Gastrocnemius medialis (tissue), 4 donors: ENCODE results near the gene ATP1A2. TPM values are rescaled to one million over a fixed set of nuclear protein-coding genes. Genes with fewer than 3 reads are reported as not detected.
A peak's percentile ranks its signal among the peaks of the same experiment; 100 is the strongest.

Experiments
- ATAC-seq, 2 donors: fragments of 150-250 bp; one replicate each; pipeline ENCODE4 v1.9.1; 2016
- DNase-seq, 2 donors: peaks; one replicate each; pipeline ENCODE4 v3.0.0-alpha.2; 2019
- H3K27ac ChIP-seq, 4 donors: fragments of 200-600 bp; sonication (generic); 1 replicate in 1 of 4; 2 replicates in 3 of 4; pipeline ENCODE4 v1.5.1; 2016 to 2018; ENCODE audit warnings: mild to moderate bottlenecking in 2 of 4, moderate library complexity in 1 of 4
- H3K27me3 ChIP-seq, 3 donors: fragments of 200-600 bp; sonication (generic) in 2 of 3; 1 replicate in 1 of 3; 2 replicates in 2 of 3; pipeline versions ENCODE4 v1.5.1 to v1.6.0; 2016 to 2019; ENCODE audit warnings: mild to moderate bottlenecking in 1 of 3, moderate library complexity in 1 of 3
- H3K36me3 ChIP-seq, 2 donors: fragments of 200-600 bp; sonication (generic) in 1 of 2; one replicate each; pipeline ENCODE4 v1.5.1; 2017 to 2018
- H3K4me1 ChIP-seq, 2 donors: fragments of 200-600 bp; sonication (generic) in 1 of 2; one replicate each; pipeline ENCODE4 v1.5.1; 2016 to 2017; ENCODE audit warnings: mild to moderate bottlenecking in 2 of 2
- H3K4me3 ChIP-seq, 4 donors: fragments of 200-600 bp; sonication (generic) in 3 of 4; 1 replicate in 1 of 4; 2 replicates in 3 of 4; pipeline ENCODE4 v1.5.1; 2016 to 2019; ENCODE audit warnings: mild to moderate bottlenecking in 2 of 4
- H3K9me3 ChIP-seq, 3 donors: fragments of 200-600 bp; sonication (generic) in 2 of 3; 1 replicate in 1 of 3; 2 replicates in 2 of 3; pipeline ENCODE4 v1.5.1; 2016 to 2019
- POLR2A ChIP-seq, 2 donors: fragments of 450-650 bp; IDR thresholded peaks; one replicate each; pipeline ENCODE4 v1.6.1; 2017; ENCODE audit warnings: antibody characterized with exemption in 2 of 2, mild to moderate bottlenecking in 2 of 2, moderate library complexity in 2 of 2
- in situ Hi-C, 4 donors: fragments of 200-750 bp; cut with MboI; loops; one replicate each; pipeline versions ENCODE4 v1.15.0 to v1.8.0; 2017; ENCODE audit warnings: low sequenced_read_pairs in 4 of 4
- intact Hi-C: fragments of 100-400 bp; cut with DNase I; formaldehyde crosslinking; loops from one replicate; pipeline ENCODE4 v1.15.1; 2023; ENCODE audit warnings: low total_unique reads
- total RNA-seq, 4 donors: library from RNA; depleted of rRNA; stranded (reverse); fragments of >200 nt; gene quantifications; one replicate each; pipeline versions ENCODE4 v1.1.0 to v1.2.3, GENCODE V29; 2016
- TF ChIP-seq, protein P1 (sequence below), 5 experiments: fragments of 450-650 bp in 3 of 5; fragments of 200-600 bp in 2 of 5; sonication (generic) in 2 of 5; IDR thresholded peaks in 4 of 5; conservative IDR thresholded peaks in 1 of 5; 1 replicate in 4 of 5; 2 replicates in 1 of 5; pipeline ENCODE4 v1.5.1; 2016 to 2019; ENCODE audit warnings: antibody characterized with exemption in 5 of 5, mild to moderate bottlenecking in 3 of 5, moderate library complexity in 3 of 5

Gene ATP1A2
- total RNA-seq, 4 donors from 2014 or later: 281 to 710 (median 413) TPM

DNA sequence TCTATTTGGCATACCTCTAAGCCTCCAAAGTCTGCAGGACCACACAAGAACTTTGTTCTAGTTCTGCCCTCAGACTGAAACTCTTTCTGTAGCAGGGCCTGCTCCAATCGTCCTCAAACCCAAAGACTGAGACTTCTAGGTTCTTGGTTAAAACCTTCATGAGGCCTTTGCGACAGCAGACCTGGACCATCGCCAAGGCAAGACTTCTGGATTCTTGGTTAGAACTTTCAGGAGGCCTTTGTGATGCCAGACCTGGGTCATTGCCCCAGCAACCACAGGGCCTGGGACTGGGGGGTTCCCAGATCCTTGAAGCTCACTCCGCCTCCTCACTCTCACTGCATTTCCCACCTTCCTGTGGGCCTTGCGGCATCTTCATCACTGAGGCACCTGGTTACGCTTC is 35.7 kb downstream of the ATP1A2 start, which contains the start of gene ATP1A4:
TSS of gene ATP1A4 (plus strand) at position 301 of the 400 bp plus-strand sequence. CDS start 438 bp downstream, outside the sequence.
- in situ Hi-C loops (no loop called here), intact Hi-C loops (no loop called here)
- no peak for TF ChIP-seq POLR2A (IDR thresholded peaks at IDR 0.05)
- TF ChIP-seq, protein P1, sequence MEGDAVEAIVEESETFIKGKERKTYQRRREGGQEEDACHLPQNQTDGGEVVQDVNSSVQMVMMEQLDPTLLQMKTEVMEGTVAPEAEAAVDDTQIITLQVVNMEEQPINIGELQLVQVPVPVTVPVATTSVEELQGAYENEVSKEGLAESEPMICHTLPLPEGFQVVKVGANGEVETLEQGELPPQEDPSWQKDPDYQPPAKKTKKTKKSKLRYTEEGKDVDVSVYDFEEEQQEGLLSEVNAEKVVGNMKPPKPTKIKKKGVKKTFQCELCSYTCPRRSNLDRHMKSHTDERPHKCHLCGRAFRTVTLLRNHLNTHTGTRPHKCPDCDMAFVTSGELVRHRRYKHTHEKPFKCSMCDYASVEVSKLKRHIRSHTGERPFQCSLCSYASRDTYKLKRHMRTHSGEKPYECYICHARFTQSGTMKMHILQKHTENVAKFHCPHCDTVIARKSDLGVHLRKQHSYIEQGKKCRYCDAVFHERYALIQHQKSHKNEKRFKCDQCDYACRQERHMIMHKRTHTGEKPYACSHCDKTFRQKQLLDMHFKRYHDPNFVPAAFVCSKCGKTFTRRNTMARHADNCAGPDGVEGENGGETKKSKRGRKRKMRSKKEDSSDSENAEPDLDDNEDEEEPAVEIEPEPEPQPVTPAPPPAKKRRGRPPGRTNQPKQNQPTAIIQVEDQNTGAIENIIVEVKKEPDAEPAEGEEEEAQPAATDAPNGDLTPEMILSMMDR (IDR thresholded peaks at IDR 0.05 in 4 of 5, conservative IDR thresholded peaks at IDR 0.05 in 1 of 5): no peak
- H3K9me3 ChIP-seq: no peaks in the 10 kb centered on the region
- no peak for ATAC-seq
- no peak within 1 kb of the TSS for H3K27ac ChIP-seq
- no peak within 1 kb of the TSS for H3K4me3 ChIP-seq
- H3K4me1 ChIP-seq: peaks cover 0 to 8% of the 10 kb centered on the region in 2 donors
- no peaks in the 10 kb centered on the region for H3K27me3 ChIP-seq
- no peaks in the 10 kb centered on the region for H3K36me3 ChIP-seq
- DNase-seq: peak in 1 of 2 donors; percentile 43

DNA sequence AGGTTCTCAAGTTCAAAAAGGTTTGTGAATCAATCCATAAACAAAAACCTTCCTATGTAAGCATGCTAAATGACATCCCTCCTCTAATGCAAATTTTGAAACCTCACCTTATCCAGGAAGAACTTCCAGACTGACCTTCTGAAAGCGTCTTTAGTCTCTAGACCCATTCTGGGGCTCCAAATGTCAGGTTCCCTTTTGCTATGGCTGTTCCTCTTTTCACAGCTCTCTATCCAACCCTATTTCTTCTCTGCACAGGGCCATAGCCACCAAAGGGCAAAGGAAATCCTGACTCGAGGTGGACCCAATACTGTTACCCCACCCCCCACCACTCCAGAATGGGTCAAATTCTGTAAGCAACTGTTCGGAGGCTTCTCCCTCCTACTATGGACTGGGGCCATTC is 39.2 kb downstream of the ATP1A2 start:
- in situ Hi-C loops: no loop called here
- Histone ChIP-seq H3K4me1 (no peaks in the 10 kb centered on the region), H3K27me3 (no peaks in the 10 kb centered on the region), H3K36me3 (no peaks in the 10 kb centered on the region), H3K27ac (no peak overlapping the region), H3K4me3 (no peak overlapping the region), H3K9me3 (no peaks in the 10 kb centered on the region)
- TF ChIP-seq POLR2A (IDR thresholded peaks at IDR 0.05): no peak
- TF ChIP-seq, protein P1 (IDR thresholded peaks at IDR 0.05 in 4 of 5, conservative IDR thresholded peaks at IDR 0.05 in 1 of 5): no peak
- intact Hi-C loops: no loop called here
- DNase-seq (no peak), ATAC-seq (no peak)

DNA sequence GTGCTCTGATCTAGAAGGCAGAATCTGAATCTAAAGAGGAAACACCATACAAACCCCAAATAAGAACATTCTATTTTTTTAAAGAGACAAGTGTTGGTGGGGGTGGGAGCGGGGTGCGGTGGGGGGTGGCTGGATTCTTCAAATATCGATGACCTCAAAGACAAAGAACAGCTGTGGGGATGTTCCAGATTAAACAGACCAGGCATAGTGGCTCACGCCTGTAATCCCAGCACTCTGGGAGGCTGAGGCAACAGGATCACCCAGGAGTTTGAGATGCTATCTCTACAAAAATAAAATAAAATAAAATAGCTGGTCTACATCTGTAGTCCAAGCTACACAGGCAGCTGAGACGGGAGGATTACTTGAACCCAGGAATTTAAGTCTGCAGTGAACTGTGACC is 40.8 kb downstream of the ATP1A2 start:
- in situ Hi-C loops: no loop called here
- TF ChIP-seq POLR2A (IDR thresholded peaks at IDR 0.05): no peak
- TF ChIP-seq, protein P1 (IDR thresholded peaks at IDR 0.05 in 4 of 5, conservative IDR thresholded peaks at IDR 0.05 in 1 of 5): no peak
- DNase-seq: no peak
- Histone ChIP-seq H3K27ac (no peak overlapping the region), H3K36me3 (no peaks in the 10 kb centered on the region), H3K4me1 (no peaks in the 10 kb centered on the region), H3K4me3 (no peak overlapping the region), H3K27me3 (no peaks in the 10 kb centered on the region), H3K9me3 (no peaks in the 10 kb centered on the region)
- no peak for ATAC-seq
- intact Hi-C loops: no loop called here

DNA sequence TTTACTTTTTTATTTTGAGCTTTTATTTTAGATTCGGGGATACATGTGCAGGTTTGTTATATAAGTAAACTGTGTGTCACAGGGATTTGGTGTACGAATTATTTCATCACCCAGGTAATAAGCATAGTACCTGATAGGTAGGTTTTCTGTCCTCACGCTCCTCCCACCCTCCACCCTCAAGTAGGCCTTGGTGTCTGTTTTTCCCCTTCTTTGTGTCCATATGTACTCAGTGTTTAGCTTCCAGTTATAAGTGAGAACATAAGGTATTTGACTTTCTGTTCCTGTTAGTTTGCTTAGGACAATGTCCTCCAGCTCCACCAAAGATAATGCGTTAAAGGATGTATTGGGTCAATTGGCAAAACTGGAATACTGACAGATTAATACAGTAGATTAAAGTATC is 41.6 kb downstream of the ATP1A2 start:
- Histone ChIP-seq H3K4me1 (no peaks in the 10 kb centered on the region), H3K9me3 (no peaks in the 10 kb centered on the region), H3K4me3 (no peak overlapping the region), H3K27me3 (no peaks in the 10 kb centered on the region), H3K27ac (no peak overlapping the region), H3K36me3 (no peaks in the 10 kb centered on the region)
- DNase-seq (no peak), ATAC-seq (no peak)
- in situ Hi-C loops: no loop called here
- no peak for TF ChIP-seq POLR2A (IDR thresholded peaks at IDR 0.05)
- TF ChIP-seq, protein P1 (IDR thresholded peaks at IDR 0.05 in 4 of 5, conservative IDR thresholded peaks at IDR 0.05 in 1 of 5): no peak
- intact Hi-C loops: no loop called here

DNA sequence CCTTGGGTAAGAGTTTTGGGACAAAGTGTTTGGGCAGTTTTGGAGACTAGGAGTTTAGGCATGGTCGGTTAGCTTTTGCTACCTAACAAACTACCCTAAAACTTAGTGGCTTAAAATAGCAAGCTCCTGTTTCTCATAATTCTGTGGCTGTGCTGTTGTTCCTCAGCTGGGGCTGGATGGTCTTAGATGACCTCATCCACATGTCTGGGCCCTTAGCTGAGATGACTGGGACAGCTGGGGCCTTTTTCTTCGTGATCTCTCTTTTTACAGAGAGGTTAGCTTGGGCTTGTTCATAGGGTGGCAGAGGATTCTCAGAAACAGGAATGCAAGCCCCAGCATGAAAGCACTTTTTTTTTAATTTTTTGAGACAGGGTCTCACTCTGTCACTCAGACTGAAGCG is 42.5 kb downstream of the ATP1A2 start:
- intact Hi-C loops (no loop called here), in situ Hi-C loops (no loop called here)
- Histone ChIP-seq H3K36me3 (no peaks in the 10 kb centered on the region), H3K9me3 (no peaks in the 10 kb centered on the region), H3K27me3 (no peaks in the 10 kb centered on the region), H3K4me3 (no peak overlapping the region), H3K27ac (no peak overlapping the region), H3K4me1 (no peaks in the 10 kb centered on the region)
- DNase-seq: no peak
- TF ChIP-seq, protein P1 (IDR thresholded peaks at IDR 0.05 in 4 of 5, conservative IDR thresholded peaks at IDR 0.05 in 1 of 5): no peak
- no peak for TF ChIP-seq POLR2A (IDR thresholded peaks at IDR 0.05)
- no peak for ATAC-seq
